T-helper 2 cell treated with Interferon-gamma antibody and Interleukin-4, amounts not matched to agents 100 ng/mL and 5 ng/mL, for 36 hours (primary cell): ENCODE data around the gene TEDC1. TPM values are rescaled to one million over a fixed set of nuclear protein-coding genes. Genes with fewer than 3 reads are reported as not detected.

Experiments used
- intact Hi-C: fragments of 100-400 bp; cut with micrococcal nuclease; formaldehyde crosslinking; loops from one replicate; pipeline ENCODE4 v1.15.1; 2023
- total RNA-seq: library from RNA; stranded (reverse); gene quantifications from 2 replicates; pipeline ENCODE4 v1.2.3, GENCODE V29; 2022

Gene TEDC1
- total RNA-seq, 1 donor from 2014 or later: 43.1 TPM

GRCh38 chr14:105507247-105507646 is 16.2 kb downstream of the TEDC1 start:
- intact Hi-C loops: no loop called here

GRCh38 chr14:105508069-105508468 is 17.0 kb downstream of the TEDC1 start:
- intact Hi-C loops: no loop called here

- intact Hi-C loops: no loop called here
Observed at GRCh38 chr14:105508601-105509000, 17.6 kb downstream of the TEDC1 start.

- intact Hi-C loops: no loop called here
Observed at GRCh38 chr14:105517096-105517495, 26.1 kb downstream of the TEDC1 start.

- intact Hi-C loops: no loop called here
Observed at GRCh38 chr14:105519946-105520698, 29.1 kb downstream of the TEDC1 start.

- intact Hi-C loops: no loop called here
Observed at GRCh38 chr14:105525326-105525725, 34.3 kb downstream of the TEDC1 start.

GRCh38 chr14:105525861-105526775 is 35.1 kb downstream of the TEDC1 start, which contains the start of gene TMEM121:
TMEM121 (plus strand) TSS chr14:105526583; CDS start chr14:105528835, 2,252 bp downstream.
- intact Hi-C loops: loop anchor here (2.0 kb wide), 1 partner anchor 77 kb away; no protein-coding TSS in a partner anchor

GRCh38 chr14:105526776-105527380 is 35.8 kb downstream of the TEDC1 start:
- intact Hi-C loops: loop anchor here (2.0 kb wide), 1 partner anchor 78 kb away; no protein-coding TSS in a partner anchor

- intact Hi-C loops: loop anchor here (2.0 kb wide), 1 partner anchor 79 kb away; no protein-coding TSS in a partner anchor
Observed at GRCh38 chr14:105527381-105527825, 36.4 kb downstream of the TEDC1 start.

GRCh38 chr14:105527826-105528585 is 37.0 kb downstream of the TEDC1 start:
- intact Hi-C loops: loop anchor here (1.0 to 2.0 kb wide), 3 partner anchors 37 to 157 kb away; partner anchors contain the start of gene TEDC1

GRCh38 chr14:105528586-105529318 is 37.7 kb downstream of the TEDC1 start:
- intact Hi-C loops: loop anchor here (1.0 to 2.0 kb wide), 2 partner anchors 38 to 157 kb away; partner anchors contain the start of gene TEDC1

- intact Hi-C loops: loop anchor here (2.0 kb wide), 1 partner anchor 38 kb away; the partner anchor contains the start of gene TEDC1
Observed at GRCh38 chr14:105529319-105529568, 38.2 kb downstream of the TEDC1 start.

GRCh38 chr14:105529569-105530284 is 38.7 kb downstream of the TEDC1 start:
- intact Hi-C loops: loop anchor here (2.0 kb wide), 1 partner anchor 39 kb away; the partner anchor contains the start of gene TEDC1

GRCh38 chr14:105530285-105531087 is 39.4 kb downstream of the TEDC1 start:
- intact Hi-C loops: no loop called here

GRCh38 chr14:105531088-105531893 is 40.2 kb downstream of the TEDC1 start:
- intact Hi-C loops: no loop called here

- intact Hi-C loops: no loop called here
Observed at GRCh38 chr14:105531894-105532623, 41.0 kb downstream of the TEDC1 start.

- intact Hi-C loops: no loop called here
Observed at GRCh38 chr14:105532735-105533141, 41.7 kb downstream of the TEDC1 start.
